HG03175 (cell line): Measurements from ENCODE around the gene C21orf58.
"Not testable (repeated sequence)": the region's sequence is repeated elsewhere in the genome, so short reads cannot be mapped to it uniquely, and the experiment has no call there.

Source experiments
- ATAC-seq: cut with Tn5 transposase; IDR thresholded peaks from one replicate; pipeline ENCODE4 v1.9.1; 2021; ENCODE audit warnings: mild to moderate bottlenecking, moderate library complexity; ENCODE audit not compliant: unreplicated experiment

The C21orf58 gene

DNA sequence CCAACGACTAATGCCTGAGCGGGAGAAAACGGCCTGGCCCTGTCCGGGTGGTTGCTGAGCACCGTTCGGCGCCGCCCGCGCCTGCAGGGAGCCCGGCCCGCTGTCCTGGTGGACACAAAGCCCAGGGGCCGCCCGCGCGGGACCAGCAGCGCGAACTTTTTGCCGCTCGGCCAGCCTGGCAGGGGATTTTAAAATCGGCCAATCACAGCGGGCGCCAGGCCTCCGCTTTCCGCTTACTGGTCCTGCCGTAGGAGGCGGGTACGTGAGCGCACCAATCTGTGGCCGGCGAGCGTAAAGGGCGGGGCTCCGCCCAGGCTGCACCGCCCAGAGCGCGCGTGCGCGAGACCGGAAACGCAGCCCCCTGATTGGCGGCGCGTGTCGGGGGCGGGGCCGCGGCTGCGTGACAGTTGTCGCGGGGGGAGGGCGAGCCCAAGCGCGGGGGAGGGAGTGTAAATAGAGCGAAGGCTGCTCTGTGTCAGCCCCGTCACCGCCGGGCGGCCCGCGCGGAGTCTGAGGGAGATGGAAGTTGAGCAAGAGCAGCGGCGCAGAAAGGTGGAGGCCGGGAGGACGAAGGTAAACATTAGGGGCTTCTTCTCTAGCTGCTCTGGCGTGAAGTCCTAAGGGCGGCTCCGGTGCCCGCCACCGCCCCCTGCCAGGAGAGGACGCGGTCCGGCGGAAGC, at the start of gene C21orf58, which contains the start of gene PCNT:
C21orf58 (minus strand) TSS at position 161 of the 680 bp plus-strand sequence. CDS start 1,132 bp downstream, outside the sequence.
PCNT (plus strand) TSS at position 447 of the 680 bp plus-strand sequence; CDS start at position 520, 73 bp downstream.
- peak; percentile 82 for ATAC-seq

DNA sequence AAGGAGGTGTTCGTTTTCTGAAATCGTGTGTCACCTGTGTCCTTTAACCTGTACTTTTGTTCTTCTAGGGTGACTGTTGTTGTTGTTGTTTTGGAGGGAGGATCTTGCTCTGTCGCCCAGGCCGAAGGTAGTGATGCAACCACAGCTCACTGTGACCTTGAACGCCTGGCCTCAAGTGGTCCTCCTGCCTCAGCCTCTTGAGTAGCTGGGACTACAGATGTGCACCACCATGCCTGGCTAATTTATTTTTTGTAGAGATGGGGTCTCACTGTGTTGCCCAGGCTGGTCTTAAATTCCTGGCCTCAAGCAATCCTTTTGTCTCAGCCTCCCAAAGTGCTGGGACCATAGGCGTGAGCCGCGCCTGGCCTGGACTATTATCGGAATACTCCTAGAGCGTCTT, 49.3 kb upstream of the C21orf58 start:
- not testable (repeated sequence) for ATAC-seq

DNA sequence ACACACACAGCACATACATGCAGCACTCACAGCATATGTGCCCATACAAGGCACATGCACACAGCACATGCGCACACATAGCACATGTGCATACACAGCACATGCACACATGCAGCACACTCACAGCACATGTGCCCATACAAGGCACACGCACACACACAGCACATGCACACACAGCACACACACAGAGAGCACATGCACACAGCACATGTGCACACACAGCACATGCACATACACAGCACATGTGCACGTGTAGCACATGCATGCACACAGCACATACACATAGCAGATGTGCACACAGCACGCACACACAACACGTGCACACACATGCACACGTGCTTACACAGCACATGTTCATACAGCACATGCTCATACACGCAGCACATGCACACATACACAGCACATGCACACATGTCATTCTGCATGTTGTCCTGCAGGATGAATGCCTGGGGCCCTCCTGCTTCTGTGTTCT, 48.4 kb upstream of the C21orf58 start:
- no peak for ATAC-seq

DNA sequence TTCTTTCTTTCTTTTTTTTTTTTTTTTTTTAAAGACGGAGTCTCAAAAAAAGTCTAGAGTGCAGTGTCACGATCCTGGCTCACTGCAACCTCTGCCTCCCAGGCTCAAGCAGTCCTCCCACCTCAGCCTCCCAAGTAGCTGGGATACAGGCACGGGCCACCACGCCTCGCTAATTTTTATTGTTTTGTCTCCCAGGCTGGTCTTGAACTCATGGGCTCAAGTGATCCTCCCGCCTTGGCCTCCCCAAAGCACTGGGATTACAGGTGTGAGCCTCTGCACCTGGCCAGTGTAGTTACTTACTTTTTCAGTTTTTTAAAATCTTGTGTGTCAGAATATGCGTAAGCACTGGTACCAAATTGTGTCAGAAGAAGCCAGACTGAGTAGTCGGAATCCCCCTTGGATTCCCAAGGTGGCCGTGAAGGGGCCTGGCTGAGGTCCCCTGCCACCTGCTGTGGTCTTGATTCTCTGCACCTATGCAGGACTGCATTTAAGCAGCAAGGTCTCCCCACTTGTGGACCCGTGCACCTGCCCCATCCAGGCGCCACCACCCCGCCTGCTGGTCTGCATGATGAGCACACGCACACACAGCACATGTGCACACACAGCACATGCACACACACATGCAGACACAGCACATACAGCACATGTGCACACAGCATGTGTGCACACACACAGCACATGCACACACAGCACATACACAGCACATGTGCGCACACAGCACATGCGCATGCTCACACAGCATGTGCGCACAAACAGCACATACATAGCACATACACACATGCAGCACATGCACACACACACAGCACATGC, 47.7 kb upstream of the C21orf58 start:
- ATAC-seq, result no peak

DNA sequence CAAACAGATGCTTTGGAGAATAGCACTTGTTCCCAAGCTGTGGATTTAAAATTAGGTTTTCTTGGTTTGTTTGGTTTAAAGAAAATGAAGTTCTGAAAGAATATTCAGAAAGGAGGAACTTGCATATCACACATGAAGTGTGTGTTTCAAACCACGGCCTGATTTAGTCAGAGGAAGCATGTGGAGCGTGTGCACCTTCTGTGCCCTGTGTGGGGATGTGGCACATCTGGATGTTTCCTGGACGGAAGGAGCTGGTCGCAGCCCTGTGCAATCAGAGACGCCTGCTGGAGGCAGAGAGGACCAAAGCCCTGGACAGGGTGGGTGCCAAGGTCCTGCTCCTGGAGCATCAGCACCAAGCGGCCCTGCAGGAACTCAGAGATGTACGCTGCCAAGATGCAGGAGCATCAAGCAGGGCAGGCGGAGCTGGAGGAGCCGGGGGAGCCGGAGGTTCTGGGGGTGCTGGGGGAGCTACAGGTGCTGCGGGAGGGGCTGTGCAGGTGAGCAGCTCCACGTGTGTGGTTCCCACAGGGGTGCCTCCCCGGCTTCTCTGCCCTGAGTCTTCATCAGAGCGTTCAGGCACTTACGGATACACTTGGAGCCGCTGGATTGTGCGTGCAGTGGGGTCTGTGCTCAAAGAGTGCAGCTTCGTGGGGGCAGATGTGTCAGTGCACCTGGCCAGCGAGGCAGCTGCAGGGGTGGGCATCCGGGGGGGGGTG, 46.0 kb upstream of the C21orf58 start:
- ATAC-seq, result no peak

DNA sequence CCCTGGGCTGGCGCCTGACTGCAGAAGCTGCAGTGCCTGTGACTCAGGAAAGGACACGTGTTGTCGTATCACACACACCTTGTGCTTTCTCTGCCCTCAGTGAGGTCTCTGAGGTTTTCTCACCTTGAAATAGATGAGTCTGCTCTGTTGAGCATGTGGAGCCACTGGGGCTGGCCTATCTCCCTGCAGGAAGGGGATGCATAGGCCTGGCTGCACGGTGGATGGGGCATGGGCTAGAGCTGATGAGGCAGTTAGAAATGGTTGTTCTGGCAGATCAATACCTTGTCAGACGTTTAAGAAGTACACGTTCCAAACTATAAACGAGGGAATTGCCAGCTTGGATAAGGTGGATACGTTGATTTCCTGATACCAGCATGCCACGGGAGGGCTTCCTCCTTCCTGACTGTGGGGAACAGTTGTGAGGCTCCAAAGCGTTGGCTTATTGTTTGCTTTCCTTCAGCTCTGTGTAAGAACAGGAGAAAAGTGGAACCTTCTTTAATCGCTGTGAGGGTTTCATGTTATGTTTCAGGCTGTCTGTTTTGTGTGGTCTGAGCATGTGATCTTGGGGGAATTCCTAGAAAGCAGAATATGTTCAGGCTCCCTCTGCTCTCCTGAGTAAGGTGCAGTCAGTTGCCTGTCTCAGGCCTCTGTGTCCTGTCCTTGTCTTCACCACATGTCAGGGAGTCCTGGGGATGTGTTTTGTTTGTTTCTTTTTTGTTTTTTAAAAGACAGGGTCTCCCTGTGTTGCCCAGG, 45.0 kb upstream of the C21orf58 start:
- peak; percentile 76 for ATAC-seq

DNA sequence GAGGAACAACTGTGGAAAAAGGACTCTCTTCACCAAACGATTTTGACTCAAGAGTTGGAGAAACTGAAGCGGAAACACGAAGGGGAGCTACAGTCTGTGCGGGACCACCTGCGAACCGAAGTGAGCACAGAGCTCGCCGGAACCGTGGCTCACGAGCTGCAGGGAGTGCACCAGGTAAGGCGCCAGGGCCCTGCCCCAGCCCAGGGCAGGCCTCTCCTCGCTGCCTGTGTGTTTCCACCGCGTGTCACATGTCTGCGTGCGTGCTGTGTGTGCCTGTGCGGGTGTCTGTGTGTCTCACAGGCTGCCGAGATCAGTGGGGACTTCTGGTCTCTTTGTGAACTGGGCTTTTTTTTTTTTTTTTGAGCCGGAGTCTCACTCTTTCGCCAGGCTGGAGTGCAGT, 43.3 kb upstream of the C21orf58 start:
- no peak for ATAC-seq

DNA sequence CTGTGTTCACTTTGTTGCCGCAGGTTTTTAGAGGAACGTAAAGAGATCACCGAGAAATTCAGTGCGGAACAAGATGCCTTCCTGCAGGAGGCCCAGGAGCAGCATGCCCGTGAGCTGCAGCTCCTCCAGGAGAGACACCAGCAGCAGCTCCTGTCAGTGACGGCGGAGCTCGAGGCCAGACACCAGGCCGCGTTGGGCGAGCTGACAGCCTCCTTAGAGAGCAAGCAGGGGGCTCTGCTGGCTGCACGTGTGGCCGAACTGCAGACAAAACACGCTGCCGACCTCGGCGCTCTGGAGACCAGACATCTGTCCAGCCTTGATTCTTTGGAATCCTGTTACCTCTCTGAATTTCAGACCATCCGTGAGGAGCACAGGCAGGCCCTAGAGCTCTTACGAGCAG, 42.9 kb upstream of the C21orf58 start:
- no peak for ATAC-seq

DNA sequence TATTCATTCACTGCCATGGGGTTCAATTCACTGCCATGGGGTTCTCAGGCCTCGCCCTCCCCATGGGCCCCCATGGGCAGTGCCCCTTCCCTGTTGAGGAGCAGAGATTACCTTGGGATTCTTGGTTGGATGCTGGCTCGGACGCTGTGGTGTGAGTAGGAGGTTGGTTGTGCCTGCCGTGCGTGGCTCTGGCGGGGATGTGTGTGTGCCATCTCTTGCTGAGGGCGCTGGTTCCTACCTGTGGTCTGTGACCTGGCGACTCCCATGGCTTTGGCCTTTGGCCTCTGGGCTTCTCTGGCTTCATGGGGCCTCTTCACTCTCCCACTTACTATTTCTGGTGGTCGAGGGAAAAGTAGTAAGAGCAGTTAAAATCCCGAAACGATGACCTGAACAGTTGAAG, 42.4 kb upstream of the C21orf58 start:
- ATAC-seq, result no peak

DNA sequence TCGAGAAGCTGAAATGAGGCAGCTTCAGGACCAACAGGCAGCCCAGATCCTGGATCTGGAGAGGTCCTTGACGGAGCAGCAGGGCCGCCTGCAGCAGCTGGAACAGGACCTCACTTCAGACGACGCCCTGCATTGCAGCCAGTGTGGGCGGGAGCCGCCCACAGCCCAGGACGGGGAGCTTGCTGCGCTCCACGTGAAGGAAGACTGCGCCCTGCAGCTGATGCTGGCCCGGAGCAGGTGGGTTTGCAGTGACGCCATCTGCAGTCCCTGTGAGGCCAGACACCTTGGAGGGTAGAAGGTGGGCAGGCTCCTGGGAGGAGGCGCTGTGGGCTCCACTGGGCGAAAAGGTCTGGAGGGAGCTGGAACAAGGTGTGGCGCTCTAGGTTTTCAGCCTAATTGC, 40.0 kb upstream of the C21orf58 start:
- no peak for ATAC-seq

DNA sequence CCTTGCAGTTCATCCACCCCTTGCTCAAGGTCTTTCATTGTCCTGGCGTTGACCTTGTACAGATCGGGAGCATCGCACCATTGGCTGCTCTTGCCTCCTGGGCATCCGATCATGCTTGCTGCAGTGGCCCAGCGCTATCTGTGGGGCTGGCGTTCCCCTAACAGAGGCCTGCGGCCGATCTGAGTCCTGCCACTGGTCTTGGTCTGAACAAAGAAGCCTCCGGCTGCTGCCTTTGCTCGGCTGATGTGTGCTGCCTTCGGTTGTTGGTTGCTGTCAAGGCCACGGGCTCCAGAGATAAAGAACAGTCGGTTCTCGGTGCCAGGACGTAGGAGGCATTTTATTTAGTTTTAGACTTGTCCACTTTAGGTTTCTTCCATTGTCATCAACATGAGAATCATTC, 39.3 kb upstream of the C21orf58 start:
- ATAC-seq, result no peak

DNA sequence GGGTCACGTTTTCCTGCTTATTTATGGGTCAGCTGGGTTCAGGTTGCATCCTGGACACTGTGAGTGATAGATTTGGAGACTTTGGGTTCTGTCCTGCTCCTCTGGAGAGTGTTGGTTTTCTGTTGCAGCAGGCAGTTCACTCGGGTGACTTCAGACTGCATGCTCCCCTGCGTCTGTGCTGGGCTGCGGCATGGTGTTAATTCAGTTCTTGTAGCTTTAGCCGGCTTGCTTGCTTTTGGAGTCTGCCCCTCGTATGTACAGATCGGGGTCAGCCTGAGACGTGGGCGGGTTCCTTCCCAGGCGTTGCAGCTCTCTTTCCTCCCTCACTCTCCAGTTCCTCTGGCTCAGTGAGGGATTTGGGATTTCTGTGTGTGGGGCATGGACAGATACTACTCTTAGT, 38.3 kb upstream of the C21orf58 start:
- no peak for ATAC-seq

DNA sequence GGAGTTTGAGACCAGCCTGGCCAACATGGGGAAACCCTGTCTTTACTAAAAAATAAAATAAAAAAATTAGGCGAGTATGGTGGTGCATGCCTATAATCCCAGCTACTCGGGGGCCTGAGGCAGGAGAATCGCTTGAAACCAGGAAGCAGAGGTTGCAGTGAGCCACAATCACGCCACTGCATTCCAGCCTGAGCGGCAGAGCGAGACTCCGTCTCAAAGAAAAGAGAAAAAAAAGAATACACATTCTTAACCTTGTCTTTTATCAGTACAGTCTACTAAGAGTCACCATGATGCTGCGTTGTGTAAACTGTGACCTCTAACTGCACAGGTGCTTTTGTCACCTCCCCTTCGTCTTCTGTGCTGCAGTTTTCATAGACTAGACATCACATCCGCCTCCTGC, 37.5 kb upstream of the C21orf58 start:
- no peak for ATAC-seq

DNA sequence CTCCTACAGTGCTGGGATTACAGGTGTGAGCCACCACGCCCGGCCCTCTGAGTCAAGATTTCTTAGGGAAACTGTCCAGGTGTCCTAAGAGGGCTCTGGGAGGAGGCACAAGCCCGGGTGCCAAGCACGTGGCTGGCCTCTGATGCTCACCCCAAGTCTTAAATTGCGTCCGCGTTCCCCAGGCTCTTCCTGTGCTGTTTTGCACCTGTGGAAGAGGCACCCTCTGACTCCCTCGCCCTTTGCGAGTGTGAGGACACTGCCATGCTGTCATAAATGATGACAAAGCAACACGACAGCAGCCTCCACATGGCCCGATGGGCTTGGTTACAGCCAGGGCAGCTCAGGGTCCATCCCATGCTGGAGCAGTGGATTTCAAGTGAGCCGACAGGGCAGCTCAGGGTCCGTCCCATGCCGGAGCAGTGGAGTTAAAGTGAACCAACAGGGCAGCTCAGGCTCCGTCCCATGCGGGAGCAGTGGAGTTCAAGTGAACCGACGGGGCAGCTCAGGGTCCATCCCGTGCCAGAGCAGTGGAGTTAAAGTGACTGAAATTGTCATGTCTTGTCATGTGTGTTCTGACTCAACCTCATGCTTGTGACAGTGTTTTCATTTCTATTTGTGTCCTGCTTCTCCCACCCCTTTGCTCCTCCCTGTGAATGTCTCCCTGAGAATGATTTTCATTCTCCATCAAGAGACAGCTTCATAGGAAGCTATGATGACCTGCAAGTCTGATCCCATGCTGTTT, 34.2 kb upstream of the C21orf58 start:
- ATAC-seq, result no peak

DNA sequence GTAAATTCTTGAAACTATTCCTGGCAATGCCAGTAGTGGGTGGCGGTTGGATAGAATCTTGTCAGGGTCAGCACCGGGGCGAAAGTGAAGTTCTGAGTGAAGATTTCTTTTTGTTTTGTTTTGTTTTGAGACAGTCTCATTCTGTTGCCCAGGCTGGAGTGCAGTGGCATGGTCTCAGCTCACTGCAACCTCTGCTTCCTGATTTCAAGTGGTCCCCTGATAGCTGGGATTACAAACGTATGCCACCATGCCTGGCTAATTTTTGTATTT, 33.6 kb upstream of the C21orf58 start:
- no peak for ATAC-seq

DNA sequence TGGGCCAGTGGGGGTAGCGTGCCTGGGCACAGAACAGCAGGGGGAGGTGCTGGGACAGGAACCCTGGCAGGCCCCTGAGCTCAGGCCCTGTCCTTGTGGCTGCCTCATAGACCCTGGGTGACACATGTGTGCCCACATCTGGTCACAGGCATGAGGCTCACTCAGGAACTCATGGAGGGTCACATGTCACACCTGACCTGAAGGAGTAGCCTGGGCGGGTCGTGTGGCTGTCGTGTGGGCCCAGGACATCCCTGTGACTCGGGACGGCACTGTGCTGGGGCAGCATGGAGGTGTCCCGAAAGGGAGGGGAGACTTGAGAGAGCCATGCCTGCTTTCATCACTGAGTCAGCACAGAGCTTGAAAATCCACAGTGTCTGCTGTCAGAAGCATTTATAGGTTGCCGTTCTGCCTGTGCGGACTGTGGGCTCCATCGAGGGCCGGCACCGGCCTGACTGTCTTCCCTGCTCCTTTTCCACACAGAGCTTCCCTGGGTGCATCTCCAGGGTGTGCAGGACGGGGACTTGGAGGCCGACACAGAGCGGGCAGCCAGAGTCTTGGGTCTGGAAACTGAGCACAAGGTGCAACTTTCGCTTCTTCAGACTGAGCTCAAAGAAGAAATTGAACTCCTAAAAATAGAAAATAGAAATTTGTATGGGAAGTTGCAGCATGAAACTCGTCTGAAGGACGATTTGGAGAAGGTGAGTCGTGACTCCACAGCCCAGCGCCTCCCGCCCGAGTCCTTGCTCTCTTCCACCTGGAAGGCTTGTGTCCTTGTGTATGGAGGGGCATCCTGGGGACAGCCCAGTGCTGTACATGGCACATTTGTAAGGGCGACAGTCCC, 33.0 kb upstream of the C21orf58 start:
- no peak for ATAC-seq

DNA sequence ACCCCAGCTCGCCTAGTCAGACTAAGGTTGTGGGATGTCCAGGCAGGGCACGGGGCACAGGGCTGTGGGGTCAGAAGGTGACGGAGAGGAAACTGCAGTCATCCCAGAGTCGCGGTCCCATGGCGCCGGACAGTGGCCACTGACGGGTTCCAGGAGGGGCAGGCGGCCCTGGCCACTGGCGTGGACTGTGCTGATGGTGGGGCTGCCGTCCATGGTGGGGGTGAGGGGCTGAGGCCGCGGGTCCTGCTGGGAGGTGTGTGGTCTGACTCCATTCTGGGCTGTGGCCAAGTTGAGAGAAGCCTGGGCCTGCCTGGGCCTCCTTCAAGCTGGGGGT, 32.3 kb upstream of the C21orf58 start:
- no peak for ATAC-seq

DNA sequence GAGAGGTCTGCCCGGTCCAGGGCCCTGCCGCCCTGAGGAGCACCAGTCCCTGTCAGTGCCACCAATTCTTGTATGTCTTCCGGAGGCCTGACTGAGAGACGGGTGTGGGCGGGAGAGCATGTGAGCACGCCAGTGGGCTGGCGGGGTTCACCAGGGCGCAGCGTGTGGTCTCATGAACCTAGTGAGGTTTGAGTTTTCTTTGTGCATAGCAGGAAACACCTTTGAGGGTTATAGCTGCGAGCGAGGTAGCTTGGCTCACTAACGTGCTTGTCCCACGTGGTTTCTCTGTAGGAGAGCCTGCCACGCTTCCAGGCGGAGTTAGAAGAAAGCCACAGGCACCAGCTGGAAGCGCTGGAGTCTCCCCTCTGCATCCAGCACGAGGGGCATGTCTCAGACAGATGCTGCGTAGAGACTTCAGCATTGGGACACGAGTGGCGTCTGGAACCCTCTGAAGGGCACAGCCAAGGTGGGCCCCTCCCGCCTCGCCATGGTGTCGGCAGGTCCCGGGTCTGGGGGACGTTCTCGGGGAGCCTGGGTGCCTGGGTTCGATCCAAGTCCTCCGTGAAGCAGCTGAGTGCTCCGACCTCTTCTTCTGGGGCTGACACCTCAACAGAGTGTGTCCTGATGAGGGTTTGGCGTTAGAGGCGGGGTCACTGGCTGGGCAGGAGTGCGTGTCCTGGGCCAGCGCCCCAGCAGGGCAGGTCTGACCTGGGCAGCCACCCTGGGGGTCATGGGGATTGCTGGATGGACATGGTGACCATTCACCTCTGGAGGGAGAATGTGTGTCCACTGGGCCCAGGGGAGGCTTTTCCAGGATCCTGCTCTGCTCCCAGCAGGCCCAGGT, 31.7 kb upstream of the C21orf58 start:
- no peak for ATAC-seq

DNA sequence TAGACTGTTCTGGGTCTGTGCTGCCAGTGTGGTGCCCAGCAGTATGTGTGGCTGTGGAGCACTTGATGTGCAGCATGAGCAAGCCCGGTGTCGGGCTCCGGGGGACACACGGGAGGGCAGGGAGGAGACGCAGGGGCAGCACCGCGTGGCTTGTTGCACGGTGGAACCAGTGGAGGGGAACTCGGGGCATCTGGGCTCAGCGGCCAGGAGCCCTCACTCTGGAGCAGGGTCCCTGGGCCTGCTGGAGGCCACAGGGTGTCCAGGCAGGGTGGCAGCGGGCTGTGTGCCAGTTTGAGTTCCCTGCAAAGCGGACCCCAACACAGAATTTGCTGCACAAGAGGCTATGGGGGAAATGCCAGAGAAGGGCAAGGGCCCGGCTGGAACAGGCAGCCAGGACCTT, 30.8 kb upstream of the C21orf58 start:
- no peak for ATAC-seq
